GM13977 (cell line): Measurements from ENCODE around the gene RHOXF2.
"Not testable (repeated sequence)": the region's sequence is repeated elsewhere in the genome, so short reads cannot be mapped to it uniquely, and the experiment has no call there.

Experiments
- DNase-seq: peaks from one replicate; pipeline ENCODE4 v3.0.0; 2012; ENCODE audit warnings: low spot score
- in situ Hi-C: fragments of 300-500 bp; cut with MboI; formaldehyde crosslinking; loops from one replicate; pipeline ENCODE4 v1.12.0; 2022; ENCODE audit warnings: low sequenced_read_pairs, low pct_unique_long_range_greater_than_20kb, mixed read lengths, inconsistent platforms; ENCODE audit not compliant: unreplicated experiment
- TF ChIP-seq, protein P1 (sequence below): IDR thresholded peaks from 2 replicates; pipeline ENCODE4 v1.5.1; 2012; ENCODE audit warnings: mild to moderate bottlenecking, control low read depth; ENCODE audit not compliant: insufficient read depth; ENCODE audit errors: extremely low read depth, missing control alignments

The RHOXF2 gene

DNA sequence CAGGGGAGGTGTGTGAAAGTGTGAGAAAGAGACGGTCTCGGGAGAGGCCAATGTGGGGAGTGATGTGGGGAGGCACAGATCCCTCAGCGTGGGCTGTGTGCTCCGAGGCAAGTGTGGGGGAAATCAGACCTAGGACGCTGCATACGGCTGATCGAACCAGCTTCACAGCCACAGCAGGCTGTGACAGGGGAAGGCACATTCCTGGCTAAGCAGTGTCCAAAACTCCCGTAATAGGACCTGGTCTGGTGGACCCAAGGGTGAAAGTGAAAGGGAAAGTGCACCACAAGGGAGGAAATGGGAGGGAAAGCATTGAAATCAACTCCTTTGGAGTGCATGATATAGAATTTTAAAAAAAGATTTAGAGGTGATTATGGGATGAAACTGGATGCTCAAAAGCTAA is 10.9 kb upstream of the RHOXF2 start:
- TF ChIP-seq, protein P1, sequence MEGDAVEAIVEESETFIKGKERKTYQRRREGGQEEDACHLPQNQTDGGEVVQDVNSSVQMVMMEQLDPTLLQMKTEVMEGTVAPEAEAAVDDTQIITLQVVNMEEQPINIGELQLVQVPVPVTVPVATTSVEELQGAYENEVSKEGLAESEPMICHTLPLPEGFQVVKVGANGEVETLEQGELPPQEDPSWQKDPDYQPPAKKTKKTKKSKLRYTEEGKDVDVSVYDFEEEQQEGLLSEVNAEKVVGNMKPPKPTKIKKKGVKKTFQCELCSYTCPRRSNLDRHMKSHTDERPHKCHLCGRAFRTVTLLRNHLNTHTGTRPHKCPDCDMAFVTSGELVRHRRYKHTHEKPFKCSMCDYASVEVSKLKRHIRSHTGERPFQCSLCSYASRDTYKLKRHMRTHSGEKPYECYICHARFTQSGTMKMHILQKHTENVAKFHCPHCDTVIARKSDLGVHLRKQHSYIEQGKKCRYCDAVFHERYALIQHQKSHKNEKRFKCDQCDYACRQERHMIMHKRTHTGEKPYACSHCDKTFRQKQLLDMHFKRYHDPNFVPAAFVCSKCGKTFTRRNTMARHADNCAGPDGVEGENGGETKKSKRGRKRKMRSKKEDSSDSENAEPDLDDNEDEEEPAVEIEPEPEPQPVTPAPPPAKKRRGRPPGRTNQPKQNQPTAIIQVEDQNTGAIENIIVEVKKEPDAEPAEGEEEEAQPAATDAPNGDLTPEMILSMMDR: no peak
- no peak for DNase-seq
- in situ Hi-C loops: loop anchor here (25.0 kb wide), 1 partner anchor 135 kb away; no protein-coding TSS in a partner anchor

DNA sequence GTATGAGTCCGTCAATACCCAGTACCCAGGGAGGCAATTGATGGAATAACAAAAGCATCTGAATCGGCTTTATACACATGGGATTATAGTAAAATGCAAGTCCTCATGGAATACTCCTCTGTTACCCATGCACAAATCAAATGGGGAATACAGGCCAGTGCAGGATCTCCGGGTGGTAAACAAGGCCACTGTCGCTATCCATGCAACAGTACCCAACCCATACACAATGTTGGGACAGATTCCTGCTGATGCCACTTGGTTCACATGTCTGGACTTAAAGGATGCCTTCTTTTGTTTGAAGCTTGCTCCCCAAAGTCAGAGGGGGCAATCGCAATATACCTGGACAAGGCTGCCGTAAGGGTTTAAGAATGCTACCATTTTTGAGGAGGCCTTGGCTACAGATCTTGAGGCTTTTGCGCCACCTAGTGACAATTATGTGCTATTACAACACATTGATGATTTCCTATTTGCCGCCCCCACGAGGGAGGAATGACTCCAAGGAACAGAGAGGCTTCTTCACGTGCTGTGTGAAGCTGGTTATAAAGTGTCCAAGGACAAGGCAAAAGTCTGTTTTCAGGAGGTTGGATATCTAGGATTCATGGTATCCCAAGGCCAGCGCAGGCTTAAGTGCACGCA is 8.2 kb upstream of the RHOXF2 start:
- in situ Hi-C loops, DNase-seq: not testable (repeated sequence)

DNA sequence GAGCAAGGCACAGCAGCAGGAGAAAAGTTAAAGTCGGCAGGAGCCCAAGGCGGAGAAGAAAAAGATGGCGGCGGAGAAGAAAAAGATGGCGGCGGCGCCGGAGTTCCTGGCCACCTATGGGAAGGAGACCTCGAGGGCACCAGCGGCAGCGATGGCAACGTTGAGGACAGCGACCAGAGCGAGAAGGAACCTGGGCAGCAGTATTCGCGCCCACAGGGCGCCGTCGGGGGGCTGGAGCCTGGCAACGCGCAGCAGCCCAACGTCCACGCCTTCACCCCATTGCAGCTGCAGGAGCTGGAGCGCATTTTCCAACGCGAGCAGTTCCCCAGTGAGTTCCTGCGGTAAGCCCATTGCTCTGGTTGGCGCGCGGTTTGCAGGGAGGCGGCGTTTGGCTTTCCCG is 673 bp downstream of the RHOXF2 start:
- DNase-seq, in situ Hi-C loops: not testable (repeated sequence)

DNA sequence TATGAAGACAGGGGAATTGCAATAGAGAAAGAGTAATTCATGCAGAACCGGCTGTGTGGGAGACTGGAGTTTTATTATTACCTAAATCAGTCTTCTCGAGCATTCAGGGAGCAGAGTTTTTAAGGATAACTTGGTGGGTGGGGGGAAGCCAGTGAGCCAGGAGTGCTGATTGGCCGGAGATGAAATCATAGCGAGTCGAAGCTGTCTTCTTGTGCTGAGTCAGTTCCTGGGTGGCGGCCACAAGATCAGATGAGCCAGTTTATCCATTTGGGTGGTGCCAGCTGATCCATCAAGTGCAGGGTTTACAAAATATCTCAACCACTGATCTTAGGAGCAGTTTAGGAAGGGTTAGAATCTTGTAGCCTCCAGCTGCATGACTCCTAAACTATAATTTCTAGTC is 34.8 kb downstream of the RHOXF2 start:
- DNase-seq, in situ Hi-C loops: not testable (repeated sequence)

DNA sequence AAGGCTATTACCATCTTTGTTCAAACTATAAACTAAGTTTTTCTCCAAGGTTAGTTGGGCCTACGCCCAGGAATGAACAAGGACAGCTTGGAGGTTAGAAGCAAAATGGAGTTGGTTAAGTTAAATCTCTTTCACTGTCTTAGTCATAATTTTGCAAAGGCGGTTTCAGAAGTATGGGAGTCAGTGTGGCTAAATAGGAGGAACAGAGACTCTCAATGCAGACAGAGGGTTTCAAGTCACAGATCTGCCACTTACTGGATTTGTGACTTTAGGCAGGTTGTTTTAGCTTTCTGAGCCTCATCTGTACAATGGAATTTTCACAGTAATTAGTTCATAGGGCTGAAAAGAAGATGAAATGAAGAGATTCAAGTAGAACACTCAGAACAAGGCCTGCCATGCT is 35.3 kb downstream of the RHOXF2 start:
- in situ Hi-C loops, DNase-seq: not testable (repeated sequence)

DNA sequence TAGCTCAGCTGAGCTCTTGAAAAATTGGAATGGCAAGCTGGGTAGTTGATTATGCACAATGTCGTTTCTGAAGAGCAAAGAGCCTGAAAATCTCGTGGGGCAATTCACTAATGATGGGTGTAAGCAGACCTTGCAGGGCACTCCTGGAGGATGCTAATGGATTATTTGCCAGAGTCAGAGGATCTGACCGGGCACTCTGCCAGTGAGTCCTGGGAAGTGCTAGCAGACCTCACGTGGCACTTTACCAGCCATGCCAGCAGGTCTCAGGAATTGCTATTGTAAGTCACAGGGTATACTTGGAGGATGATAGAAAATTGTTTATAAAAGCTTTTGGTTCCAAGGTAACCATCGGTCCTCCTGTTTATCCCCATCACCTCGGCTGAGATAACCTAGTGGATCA is 37.4 kb downstream of the RHOXF2 start:
- DNase-seq, in situ Hi-C loops: not testable (repeated sequence)

DNA sequence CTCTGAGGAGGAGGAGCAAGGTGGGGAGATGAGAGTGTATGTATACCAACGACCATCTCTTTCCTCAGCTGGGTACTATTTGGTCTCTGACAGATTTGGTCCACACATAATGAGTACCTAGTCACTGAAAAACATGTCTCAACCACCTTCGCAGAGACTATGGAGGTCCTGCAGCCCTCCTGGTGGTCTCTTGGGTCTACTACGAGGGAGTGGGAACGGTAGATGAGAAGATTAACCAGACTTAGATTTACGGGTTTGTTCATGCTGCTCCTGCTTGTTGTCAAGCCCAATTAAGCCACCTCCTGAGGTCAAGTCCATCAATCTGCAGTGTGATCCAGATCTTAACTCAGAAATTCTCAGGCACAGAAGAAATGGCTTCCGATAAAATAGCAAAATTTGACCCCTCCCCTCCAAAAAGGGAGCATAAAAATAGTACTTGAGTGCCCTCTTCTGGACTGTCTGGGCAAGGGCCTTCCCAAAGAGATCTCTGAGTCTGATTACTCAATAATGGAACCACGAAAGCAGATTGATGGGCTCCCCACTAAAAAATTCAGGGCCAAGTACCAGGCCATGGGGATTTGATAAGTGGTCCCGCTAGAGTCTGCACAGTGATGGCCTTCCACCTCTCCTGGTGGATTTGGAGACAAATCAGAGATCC is 38.3 kb downstream of the RHOXF2 start:
- in situ Hi-C loops, DNase-seq: not testable (repeated sequence)

DNA sequence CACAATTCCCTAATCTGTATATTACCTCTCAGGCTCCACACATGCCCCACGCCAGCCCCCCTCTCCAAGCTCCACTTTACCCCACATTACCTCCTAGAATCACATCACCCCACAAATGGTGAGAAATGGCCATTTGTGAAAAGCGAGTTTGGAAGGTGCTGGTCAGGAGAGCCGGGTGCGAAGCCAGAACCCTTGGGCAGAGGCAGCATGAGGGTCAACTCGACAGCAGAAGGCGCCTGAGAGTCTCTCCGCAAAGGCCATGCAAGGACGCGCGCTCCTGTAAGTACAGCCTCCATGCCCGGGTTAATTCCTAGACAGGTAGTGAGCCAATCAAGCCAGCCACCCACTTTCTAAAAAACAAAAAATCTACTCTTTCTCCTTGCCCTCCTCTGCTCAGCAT is 42.4 kb downstream of the RHOXF2 start:
- DNase-seq: no peak
- TF ChIP-seq, protein P1: no peak
- in situ Hi-C loops: no loop called here

DNA sequence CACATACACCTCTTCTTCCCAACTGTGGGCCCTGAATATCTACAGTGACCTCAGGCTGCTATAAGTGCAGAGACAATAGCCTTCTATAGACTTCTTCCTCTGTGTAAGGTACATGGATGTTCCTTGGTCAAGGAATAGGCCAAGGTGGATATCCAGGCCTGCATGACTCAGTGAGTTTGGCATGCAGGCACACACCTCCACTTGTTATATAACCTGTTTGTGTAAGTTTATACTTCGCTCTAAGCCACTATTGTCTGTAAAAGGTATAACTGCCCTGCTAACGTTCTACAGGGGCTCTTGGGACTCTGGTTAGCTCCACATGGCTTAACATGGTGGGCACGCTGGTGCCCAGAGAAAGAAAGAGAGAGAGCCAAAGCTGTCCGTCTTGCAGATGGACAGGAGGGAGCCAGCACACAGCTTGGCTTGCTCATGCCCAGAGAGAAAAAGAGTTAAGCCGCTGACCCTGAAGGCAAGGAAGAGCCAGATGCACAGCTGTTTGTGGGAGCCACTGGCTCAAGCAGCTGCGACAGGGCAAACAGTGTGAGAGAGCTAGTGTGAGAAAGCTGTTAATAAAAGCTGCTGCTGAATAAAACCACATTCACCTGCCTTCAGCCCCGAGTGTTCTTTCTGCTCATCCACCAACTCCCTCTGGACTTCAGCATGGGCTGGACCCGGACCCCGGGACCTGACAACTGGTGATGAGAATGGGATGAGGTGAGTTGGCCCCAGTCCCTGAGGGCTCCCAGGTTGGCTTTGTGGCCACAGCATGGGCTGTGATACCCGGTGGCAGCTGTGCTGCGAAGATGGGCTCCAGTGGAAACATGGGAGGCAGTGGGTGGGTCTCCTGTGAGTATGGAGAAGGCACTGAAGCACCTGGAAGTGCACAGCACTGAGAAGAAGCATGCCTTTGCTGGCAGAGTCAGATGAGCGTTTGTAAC is 47.7 kb downstream of the RHOXF2 start:
- TF ChIP-seq, protein P1: no peak
- in situ Hi-C loops: no loop called here
- no peak for DNase-seq
